Measurements from ENCODE around the gene IFITM10. TPM values are rescaled to one million over a fixed set of nuclear protein-coding genes. Genes with fewer than 3 reads are reported as not detected.
A peak's percentile ranks its signal among the peaks of the same experiment; 100 is the strongest.
"Not testable (repeated sequence)": the region's sequence is repeated elsewhere in the genome, so short reads cannot be mapped to it uniquely, and the experiment has no call there.

IFITM10 gene
- total RNA-seq, 2 donors from 2014 or later: 2.3 to 8.1 TPM

- no peaks in the 10 kb centered on the region for H3K36me3 Mint-ChIP-seq
- DNase-seq (ENCODE audit: low spot score): no peak
- H3K4me1 Mint-ChIP-seq (ENCODE audit: low read depth in 2 of 2): peaks cover 33 to 41% of the 10 kb centered on the region in 2 donors
- no peaks in the 10 kb centered on the region for H3K9me3 Mint-ChIP-seq
- H3K27ac Mint-ChIP-seq: peak overlapping the region in 1 of 2 donors; percentile 46
- no peak overlapping the region for H3K4me3 Mint-ChIP-seq
- no peak for ATAC-seq
- peaks cover 7 to 16% of the 10 kb centered on the region in 2 donors for H3K27me3 Mint-ChIP-seq
Observed at GRCh38 chr11:1691878-1692707, 58.3 kb downstream of the IFITM10 start.

GRCh38 chr11:1691026-1691877, 59.1 kb downstream of the IFITM10 start:
- Mint-ChIP-seq H3K27me3 (peaks cover 7 to 16% of the 10 kb centered on the region in 2 donors), H3K36me3 (no peaks in the 10 kb centered on the region), H3K4me3 (no peak overlapping the region), H3K4me1 (ENCODE audit: low read depth in 2 of 2) (peaks cover 29 to 39% of the 10 kb centered on the region in 2 donors), H3K9me3 (no peaks in the 10 kb centered on the region), H3K27ac (peak overlapping the region in 1 of 2 donors; percentile 46)
- no peak for DNase-seq (ENCODE audit: low spot score)
- no peak for ATAC-seq

GRCh38 chr11:1690167-1691025, 60.0 kb downstream of the IFITM10 start:
- peak; percentile 2 to 29 for ATAC-seq
- DNase-seq (ENCODE audit: low spot score): no peak
- H3K4me1 Mint-ChIP-seq (ENCODE audit: low read depth in 2 of 2): peaks cover 23 to 35% of the 10 kb centered on the region in 2 donors
- no peaks in the 10 kb centered on the region for H3K36me3 Mint-ChIP-seq
- no peaks in the 10 kb centered on the region for H3K9me3 Mint-ChIP-seq
- peaks cover 7 to 19% of the 10 kb centered on the region in 2 donors for H3K27me3 Mint-ChIP-seq
- peak overlapping the region; percentile 45 for H3K4me3 Mint-ChIP-seq
- peak overlapping the region; percentile 41 to 46 for H3K27ac Mint-ChIP-seq

- H3K4me3 Mint-ChIP-seq: peak overlapping the region; percentile 45
- DNase-seq (ENCODE audit: low spot score); ATAC-seq; H3K9me3 Mint-ChIP-seq; H3K36me3 Mint-ChIP-seq: not testable (repeated sequence)
- H3K4me1 Mint-ChIP-seq (ENCODE audit: low read depth in 2 of 2): peaks cover 23 to 35% of the 10 kb centered on the region in 2 donors
- peaks cover 7 to 21% of the 10 kb centered on the region in 2 donors for H3K27me3 Mint-ChIP-seq
- peak overlapping the region in 1 of 2 donors; percentile 41 for H3K27ac Mint-ChIP-seq
Observed at GRCh38 chr11:1689250-1690166, 60.9 kb downstream of the IFITM10 start.

GRCh38 chr11:1688336-1688947, 62.0 kb downstream of the IFITM10 start:
- Mint-ChIP-seq H3K4me1 (ENCODE audit: low read depth in 2 of 2) (peaks cover 17 to 32% of the 10 kb centered on the region in 2 donors), H3K27me3 (peaks cover 7 to 18% of the 10 kb centered on the region in 2 donors)
- DNase-seq (ENCODE audit: low spot score); H3K36me3 Mint-ChIP-seq; H3K9me3 Mint-ChIP-seq; H3K27ac Mint-ChIP-seq; H3K4me3 Mint-ChIP-seq: not testable (repeated sequence)
- peak; percentile 56 to 57 for ATAC-seq

GRCh38 chr11:1686220-1686619, 64.2 kb downstream of the IFITM10 start:
- H3K27ac Mint-ChIP-seq; H3K36me3 Mint-ChIP-seq; H3K9me3 Mint-ChIP-seq; DNase-seq (ENCODE audit: low spot score); H3K4me3 Mint-ChIP-seq; ATAC-seq: not testable (repeated sequence)
- Mint-ChIP-seq H3K4me1 (ENCODE audit: low read depth in 2 of 2) (peaks cover 12 to 24% of the 10 kb centered on the region in 2 donors), H3K27me3 (peaks cover 17 to 21% of the 10 kb centered on the region in 2 donors)

- peak in 1 of 2 donors; percentile 50 for ATAC-seq
- Mint-ChIP-seq H3K4me1 (ENCODE audit: low read depth in 2 of 2) (peaks cover 6 to 16% of the 10 kb centered on the region in 2 donors), H3K27me3 (peaks cover 12 to 21% of the 10 kb centered on the region in 2 donors)
- DNase-seq (ENCODE audit: low spot score); H3K36me3 Mint-ChIP-seq; H3K4me3 Mint-ChIP-seq; H3K27ac Mint-ChIP-seq; H3K9me3 Mint-ChIP-seq: not testable (repeated sequence)
Observed at GRCh38 chr11:1684886-1685874, 65.2 kb downstream of the IFITM10 start.

DNA sequence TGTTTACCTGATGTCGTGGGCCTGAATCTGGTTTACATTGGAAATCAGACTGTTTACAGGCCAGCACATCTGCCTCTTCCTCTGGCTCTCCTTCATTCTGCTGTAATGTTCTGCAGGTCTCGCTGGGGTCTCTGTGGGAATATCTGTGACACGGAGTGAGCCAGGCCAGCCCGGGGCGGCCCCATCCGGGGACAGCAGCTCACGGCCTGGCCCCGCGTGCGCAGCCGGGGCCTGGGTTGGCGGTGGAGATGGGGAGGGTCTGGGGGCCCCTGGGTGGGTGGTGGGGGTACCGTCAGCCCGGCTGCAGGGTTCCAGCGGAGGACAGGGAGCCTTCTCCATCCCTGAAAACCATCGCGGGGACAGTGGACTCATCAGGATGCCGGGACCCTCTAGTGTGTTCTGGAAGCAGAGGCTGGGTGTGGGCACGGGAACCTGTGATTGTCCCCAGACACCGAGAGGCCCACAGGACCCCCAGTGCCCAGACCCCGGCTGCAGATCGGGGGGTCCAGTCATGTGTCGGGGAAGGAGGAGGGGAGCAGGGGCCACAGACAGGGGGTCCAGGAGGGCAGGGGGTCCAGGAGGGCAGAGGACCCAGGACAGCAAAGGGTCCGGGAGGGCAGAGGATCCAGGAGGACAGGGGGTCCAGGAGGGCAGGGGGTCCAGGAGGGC, 66.4 kb downstream of the IFITM10 start:
- not testable (repeated sequence) for DNase-seq (ENCODE audit: low spot score); H3K4me1 Mint-ChIP-seq (ENCODE audit: low read depth in 2 of 2); H3K9me3 Mint-ChIP-seq; H3K36me3 Mint-ChIP-seq; H3K27ac Mint-ChIP-seq; H3K4me3 Mint-ChIP-seq
- peak in 1 of 2 donors; percentile 36 for ATAC-seq
- peaks cover 10 to 21% of the 10 kb centered on the region in 2 donors for H3K27me3 Mint-ChIP-seq

GRCh38 chr11:1683216-1683615, 67.2 kb downstream of the IFITM10 start:
- peaks cover 6 to 16% of the 10 kb centered on the region in 2 donors for H3K27me3 Mint-ChIP-seq
- ATAC-seq: not testable (repeated sequence)

More at GRCh38 chr11:1683216-1683615, 67.2 kb downstream of the IFITM10 start:
- not testable (repeated sequence) for H3K36me3 Mint-ChIP-seq; H3K4me1 Mint-ChIP-seq (ENCODE audit: low read depth in 2 of 2); DNase-seq (ENCODE audit: low spot score); H3K27ac Mint-ChIP-seq; H3K4me3 Mint-ChIP-seq; H3K9me3 Mint-ChIP-seq

Data from natural killer cell treated with Interleukin-12 subunit alpha and Interleukin-12 subunit beta and Interleukin-15 and Interleukin-18, amount 100 ng/mL, for 72 hours (primary cell).